HG03045 (cell line): ENCODE measurements around the gene ERRFI1.

Experiments used
- ATAC-seq: cut with Tn5 transposase; IDR thresholded peaks from one replicate; pipeline ENCODE4 v1.9.1; 2021; ENCODE audit warnings: mild to moderate bottlenecking, moderate library complexity; ENCODE audit not compliant: unreplicated experiment

Gene ERRFI1

DNA sequence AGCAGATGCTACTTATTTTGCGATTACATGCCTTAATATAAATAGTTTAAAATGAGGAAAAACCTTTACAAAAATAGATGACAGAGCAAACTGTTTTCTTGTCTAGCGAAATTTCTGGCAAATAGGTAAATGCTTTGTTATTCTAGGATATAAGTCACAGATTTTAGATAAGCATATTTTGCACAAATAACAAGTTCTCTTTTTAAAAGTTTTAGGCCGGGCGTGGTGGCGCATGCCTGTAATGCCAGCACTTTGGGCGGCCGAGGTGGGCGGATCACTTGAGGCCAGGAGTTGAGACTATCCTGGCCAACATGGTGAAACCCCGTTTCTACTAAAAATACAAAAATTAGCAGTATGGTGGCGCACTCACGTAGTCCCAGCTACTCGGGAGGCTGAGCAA, 20.3 kb upstream of the ERRFI1 start:
- no peak for ATAC-seq

DNA sequence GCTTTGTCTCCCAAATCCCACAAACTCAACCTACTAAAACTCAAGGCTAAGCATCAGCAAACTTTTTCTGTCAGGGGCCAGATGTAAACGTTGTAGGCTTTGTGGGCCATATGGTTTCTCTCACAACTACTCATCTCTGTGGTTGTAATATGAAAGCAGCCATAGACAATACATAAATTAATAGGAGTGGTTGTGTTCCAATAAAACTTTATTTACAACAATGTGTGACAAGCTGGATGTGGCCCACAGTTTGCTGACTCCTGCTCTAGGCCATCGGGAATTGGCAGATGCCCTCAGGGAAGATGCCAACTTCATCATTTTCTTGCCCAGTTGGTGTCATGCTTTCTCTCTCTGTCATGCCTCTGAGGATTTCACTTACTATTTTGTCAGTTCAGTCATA, 17.5 kb upstream of the ERRFI1 start:
- ATAC-seq = no peak

DNA sequence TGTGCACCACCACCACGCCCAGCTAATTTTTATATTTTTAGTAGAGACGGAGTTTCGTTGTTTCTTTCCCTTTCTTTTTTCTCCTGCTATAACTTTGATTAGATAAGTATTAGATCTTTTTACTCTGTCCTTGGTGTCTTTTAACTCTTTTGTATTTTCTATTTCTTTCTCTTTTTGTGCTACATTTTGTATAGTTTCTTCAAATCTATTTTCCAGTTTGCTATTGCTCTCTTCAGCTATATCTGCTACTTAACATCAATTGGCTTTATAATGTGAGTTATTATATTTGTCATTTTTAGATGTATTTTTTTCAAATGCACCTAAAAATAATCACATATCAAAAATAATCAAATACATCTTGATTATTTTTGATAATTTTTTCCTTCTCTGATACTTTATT, 16.0 kb upstream of the ERRFI1 start:
- no peak for ATAC-seq

DNA sequence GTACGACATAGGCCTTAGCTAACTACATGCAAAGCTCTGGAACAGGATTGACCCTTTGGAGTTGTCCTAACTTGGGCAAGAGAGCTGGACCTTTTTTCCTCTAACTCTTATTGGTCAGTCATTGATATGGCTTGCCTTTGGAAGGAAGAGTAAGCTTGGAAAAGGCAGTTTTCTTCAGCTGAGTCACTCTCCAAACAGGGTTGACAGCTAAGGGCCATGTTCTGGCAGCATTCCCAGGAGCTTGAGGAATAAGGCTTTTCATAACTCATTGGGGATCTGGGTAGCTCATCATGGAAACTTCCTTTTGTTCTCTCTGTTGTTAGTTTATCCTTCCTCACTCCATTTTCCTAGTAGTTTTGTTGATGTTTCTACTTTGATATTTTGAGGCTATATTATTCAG, 14.5 kb upstream of the ERRFI1 start:
- no peak for ATAC-seq

DNA sequence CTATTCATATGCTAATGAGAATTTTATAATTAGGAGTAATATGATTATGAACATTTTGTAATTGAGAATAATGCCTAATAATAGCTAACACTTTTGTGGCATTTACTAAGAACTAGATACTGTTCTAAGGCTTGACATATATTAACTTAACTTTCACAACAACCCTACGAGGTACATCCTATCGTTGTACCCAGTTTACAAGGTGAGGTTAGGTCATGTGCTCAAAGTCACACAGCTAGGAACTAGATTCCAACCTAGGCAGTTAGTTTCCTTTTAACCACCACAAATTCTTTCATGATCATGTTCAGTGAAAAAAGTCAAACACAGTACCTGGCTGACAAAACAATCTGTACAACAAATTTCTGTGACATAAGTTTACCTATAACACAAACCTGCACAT, 13.0 kb upstream of the ERRFI1 start:
- ATAC-seq = no peak

DNA sequence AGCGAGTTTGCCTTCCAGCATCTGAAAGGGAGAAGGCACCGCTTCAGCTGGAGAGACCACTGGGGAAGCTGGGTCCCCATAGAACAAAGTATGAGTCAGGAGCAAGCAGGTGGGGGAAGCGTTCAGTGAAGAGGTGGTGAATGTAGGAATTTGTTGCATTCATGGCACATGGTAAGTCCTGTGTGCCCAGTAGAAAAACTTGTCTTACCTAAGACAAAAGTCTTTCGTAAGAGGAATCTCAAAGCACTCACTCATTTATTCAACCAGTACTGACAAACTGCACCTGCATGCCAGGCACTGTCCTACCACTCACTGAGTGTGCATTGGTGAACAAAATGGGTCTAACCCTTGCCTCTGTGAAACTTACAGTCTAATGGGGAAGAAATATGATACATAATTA, 9.2 kb upstream of the ERRFI1 start:
- no peak for ATAC-seq

DNA sequence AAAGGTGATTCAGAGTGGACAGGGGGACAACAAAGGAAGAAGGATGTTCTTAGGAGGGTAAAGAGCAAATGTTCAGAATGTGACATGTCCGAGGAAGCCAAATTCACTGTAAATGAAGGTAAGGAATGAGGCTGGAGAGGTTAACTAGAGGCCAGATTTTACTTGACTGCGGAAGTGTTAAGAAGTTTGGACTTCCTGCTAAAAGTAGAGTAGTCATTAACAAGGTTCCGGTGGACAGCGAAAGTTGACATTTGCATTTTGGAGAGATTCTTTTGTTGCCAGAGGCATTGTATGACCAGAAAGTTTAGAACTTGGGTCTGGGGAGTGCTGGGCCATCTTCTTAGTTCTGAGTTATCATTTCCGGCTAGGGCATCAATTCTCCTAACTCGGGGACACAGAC, 7.2 kb upstream of the ERRFI1 start:
- ATAC-seq = no peak

DNA sequence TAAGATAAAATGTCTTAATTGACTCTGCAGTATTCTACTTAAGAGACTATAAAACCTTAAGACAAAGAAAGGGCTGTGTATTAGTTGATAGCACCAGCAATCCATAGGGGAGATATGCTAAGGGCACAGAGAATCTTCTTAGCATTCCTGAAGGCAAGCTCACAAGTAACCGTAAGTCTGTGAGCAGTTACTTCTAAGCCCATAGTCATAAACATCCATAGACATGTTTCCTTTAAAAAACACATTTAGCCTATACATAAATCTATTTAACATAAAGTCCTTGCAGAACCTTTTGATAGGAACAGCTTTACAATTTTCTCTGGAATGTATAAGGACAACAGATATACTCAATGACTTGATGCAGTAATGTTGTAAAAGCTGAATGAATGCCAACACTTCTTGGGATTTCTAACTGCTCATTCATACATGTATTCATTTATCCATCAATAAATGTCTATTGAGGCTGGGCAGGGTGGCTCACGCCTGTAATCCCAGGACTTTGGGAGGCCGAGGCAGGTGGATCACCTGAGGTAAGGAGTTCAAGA, 6.3 kb upstream of the ERRFI1 start:
- ATAC-seq = no peak

DNA sequence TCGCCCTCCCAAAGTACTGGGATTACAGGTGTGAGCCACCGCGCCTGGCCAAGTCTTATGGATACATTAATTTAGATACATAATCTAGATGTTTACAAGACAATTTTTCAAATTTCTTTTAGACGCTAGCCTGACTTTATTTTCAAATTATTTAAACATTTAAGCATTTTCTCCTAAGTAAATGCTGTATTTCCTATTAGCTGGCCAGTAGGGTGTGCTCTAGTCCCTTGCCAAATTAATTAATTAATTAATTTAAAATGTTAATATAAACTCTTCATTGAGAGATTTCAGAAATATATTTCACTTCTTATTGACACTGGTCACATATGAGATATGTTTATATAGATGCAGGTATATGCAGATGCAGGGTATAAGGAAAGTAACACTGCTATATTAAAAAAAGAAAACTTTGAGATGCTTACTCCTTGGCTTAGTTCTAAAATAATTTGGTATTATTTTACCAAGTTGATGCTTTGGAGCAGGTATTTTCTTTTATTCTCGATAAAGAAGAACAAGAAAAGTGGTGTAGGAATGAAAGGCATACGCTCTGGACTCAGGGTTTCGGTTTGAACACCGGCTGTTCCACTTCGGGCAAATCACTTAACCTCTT, 5.2 kb upstream of the ERRFI1 start:
- no peak for ATAC-seq

DNA sequence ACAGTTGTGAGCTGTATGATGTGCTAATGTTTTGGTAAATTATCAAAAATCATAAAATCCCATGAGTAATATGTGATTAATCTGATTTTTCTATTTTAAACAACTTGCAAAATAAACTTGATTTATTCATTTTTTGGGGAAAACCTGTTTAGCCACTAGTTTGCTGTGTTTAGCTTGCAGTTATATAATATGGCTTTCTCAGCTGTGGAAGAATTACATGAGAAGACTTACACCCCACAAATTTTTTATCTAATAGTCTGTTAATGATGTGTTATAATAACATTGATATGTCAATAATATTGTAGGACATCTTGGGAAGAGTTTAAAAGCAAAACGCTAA, 2.4 kb upstream of the ERRFI1 start:
- ATAC-seq = no peak

DNA sequence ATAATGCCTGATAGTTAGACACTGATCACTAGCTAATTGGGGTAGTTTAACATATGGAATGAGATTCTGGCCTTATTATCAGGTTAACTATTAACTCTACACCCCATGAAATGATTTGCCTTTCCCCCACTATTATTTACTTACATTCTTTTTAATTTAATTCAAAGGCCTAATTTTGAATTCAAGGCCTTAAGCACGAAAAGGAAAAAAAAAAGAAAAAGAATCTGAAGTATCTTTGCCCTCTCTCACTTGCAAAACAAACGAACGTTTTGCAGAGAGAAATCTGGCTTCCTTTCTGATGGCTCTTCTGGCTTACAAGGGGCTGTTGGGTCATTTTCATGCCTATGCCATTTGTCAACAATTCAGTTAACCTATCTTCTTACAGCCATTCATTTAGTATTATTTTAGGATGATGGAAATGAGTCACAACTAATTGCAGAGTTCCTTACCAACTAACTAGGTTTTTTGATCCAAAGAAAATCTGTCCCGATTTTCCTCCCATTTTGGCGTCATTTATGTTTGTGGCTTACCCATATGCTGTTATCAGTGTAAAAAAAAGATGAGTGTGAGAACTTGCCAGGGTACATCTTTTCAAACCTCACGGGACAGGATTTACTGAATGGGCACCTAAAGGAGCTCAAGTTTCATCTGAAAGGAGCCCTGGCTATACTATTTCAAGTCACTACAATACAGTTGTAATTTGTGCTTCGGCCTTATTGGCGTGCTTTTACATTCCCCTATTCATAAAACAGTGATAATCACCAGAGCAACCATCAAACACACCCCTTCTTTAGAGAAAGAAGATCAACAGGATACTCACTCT, 1.9 kb upstream of the ERRFI1 start:
- no peak for ATAC-seq

DNA sequence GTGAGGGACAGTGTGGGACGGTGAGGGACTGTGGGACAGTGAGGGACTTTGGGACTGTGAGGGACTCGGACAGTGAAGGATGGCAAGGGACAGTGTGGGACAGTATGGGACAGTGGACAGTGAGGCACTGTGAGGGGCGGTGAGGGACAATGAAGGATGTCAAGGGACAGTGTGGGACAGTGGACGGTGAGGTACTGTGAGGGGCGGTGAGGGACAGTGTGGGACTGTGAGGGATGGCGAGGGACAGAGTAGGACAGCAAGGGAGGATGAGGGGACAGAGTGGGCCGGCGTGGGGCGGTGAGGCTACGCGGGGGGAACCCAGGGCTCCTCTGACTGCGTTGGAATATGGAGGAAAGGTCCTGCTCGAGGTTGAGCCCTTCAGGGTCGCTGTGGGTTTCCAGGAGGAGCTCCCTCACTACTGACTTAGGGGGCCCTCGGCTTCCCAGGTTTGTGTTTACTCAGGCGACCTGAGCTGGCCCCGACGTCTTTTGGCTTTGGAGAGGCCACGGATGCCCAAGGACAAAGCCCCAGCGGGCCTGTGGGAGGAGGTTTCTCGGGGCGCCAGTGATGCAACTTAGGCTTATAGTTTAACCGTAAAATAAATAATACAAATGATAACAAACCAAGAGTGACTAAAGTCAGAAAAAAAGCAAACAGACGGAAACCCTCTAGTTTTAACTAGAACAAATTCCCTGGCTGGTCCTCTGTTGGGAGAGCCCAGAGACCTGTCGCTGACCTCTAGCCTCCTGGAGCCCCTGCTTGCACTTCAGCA, 1.1 kb upstream of the ERRFI1 start:
- no peak for ATAC-seq

DNA sequence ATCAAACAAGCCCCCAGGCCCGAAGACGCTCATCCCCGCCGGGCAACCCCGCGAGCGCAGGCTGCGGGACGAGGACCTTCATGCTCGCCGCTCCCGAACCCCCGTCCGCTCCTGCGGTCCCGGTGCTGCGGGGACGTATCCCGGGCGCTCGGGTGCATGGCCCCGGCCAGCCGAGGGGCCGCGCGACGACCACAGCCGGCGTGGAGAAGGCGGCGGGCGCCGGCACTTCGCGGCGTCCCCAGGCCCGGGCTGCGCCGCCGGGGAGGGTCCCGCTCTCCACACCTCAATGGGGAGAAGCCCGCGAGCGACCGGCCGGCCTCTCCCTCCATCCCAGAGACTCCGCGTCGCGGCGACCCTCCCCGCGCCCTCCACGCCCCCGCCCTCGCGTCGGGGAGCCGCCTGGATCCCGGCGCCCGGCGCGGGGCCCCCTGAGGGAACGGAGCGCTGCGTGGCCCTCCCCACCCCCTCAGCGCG, 401 bp downstream of the ERRFI1 start:
- peak; percentile 10 for ATAC-seq

DNA sequence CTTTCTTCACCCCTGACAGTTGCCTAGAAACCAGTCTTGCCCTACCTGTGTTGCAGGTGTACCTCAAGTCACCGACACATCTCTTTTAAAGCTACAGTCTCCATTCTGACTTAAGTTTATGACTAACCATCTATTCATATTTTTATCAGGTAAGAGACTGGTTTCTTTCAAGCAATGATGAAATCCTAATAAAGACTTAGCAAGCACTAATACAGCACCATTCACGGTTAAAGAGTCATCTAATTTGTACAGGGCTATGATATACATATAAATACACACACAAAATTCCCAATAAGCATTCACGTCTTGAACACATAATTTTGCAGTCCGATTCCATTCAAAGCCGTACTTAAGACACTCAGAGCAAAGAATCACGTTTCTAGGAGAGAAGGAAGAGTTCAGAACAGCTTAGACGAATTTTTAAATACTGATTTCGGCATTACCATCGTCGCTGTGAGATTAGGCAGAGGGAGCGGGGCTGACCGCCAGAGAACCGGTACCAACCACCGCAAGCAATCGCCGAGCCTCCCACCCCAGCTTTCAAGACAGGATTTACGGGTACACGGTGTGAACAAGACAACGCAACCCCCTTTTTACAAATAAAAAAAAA, 943 bp downstream of the ERRFI1 start:
- no peak for ATAC-seq

DNA sequence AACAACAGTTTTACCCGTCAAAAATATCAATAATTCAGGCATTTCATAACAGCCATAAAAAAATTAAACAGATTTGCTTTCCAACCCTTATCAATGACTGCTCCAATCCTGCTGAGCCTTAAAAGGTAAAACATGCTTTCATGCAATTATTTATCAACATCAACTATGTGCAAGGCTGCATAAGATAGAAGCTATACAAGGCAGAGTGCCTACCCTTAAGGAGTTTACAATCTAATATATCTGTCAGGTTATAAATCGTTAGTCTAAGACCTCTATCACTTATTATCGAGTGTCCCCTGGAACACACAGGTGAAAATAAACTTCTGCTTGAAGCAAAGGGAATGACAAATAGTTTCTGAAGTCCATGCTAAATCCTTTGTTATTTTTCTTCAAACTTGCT, 1.8 kb downstream of the ERRFI1 start:
- no peak for ATAC-seq

DNA sequence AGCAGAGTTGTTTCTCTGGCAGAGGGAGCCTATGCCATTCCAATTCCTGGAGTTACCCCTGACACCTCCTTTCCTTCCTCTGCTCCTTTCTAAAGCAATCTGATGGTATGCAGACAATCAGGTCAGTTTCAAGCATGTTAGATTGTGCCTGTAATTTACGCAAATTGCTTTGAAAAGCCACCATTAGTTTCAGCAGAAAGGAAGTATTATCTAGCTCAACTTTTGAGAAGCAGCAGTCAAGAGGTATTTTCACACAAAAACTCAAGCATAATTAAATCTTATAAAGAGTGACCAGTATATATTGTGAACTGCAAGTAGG, 2.2 kb downstream of the ERRFI1 start:
- no peak for ATAC-seq

DNA sequence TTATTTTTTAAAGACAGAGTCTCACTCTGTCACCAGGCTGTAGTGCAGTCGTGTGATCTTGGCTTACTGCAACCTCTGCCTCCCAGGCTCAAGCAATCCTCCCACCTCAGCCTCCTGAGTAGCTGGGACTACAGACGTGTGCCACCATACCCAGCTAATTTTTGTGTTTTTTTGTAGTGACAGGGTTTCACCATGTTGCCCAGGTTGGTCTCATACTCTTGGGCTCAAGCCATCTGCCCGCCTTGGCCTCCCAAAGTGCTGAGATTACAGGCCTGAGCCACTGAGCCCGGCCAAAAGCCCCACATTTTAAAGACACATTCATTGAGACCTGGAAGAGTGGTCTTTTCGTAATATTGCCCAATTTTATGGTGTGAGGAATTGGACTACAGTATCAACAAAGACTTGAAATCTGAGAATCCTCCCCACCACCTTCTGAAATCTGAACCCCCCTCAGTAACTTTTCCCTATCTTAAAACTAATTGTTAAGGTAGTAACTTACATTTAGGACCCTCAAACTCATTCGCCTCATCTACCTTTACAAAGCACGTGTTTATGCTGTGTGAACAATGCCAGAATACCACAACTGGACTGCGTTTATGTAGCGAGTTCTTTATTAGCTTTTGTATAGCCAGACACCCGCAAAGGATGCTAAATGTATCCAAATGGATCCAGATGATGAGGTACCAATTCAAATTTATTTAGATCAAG, 2.7 kb downstream of the ERRFI1 start:
- ATAC-seq = no peak

DNA sequence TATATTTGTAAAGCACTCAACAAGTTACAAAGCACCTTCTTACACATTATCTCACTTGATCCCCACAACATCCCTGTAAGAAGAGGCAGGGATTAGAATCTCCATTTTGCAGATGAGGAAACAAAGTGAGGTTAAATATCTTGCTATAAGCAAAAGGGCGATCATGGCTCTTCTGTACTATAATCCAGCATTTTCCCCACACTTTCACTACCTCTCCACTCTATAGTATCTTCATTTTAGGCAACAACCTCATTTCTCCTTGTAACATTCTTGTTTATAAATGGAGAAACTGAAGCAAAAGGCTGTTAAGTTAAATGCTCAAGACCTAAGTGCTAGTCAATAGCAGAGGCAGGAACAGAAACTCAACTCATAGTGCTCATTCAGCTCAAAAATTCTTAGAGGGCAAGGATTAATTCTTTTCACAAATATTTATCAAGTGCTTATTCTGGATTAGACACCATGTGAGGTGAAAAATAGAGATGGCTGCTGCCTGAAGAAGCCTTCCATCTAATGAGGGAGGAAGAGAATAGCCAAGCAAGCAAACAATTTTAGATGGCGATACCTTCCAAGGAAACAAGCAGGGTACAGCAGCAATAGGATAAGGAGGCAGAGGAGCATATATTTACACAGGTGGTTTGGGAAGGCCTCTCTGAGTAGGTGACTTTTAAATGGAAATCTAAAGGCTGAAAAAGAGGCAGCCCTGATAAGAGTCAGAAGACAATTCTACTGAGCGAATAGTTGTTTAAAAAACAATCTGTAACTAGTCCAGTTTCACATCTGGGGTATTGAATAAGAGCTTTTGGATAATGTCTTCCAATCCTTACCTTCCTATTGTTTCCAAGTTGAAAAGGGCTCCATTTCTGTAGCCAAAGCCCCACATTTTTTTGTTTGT, 3.5 kb downstream of the ERRFI1 start:
- ATAC-seq = no peak

DNA sequence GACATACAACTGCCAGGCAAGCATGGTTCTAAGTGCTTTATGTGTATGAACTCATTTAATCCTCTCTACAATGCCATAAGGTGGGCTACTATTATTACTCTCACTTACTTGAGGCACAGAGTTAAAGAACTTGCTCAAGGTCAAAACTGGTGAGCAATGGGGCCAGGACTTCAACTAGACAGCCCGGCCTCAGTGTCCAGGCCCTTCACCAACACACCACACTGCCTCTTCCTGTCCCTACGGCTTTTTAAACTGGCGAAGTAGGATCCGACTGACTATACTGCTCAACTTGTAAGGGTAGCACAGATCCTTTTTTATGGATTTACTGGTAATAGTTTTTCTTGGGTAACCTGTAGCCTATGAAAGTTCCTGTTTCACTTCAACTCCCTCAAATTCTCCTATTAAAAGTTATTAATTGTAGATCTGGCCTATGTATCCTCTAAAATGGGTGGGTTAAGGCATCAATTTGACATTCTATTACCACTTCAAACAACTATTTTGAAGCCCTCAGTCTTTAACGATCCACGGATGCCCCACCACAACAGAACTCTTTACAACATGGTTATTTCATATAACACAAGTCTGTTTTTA, 4.3 kb downstream of the ERRFI1 start:
- no peak for ATAC-seq
